ENCODE data around the gene KCNMB1.

Gene KCNMB1

GRCh38 chr5:170414786-170415185 is 25.6 kb upstream of the KCNMB1 start:
- no peak for DNase-seq (ENCODE audit: low read depth in 2 of 2)

- DNase-seq (ENCODE audit: low read depth in 2 of 2): no peak
Measured at GRCh38 chr5:170413897-170414296, 24.7 kb upstream of the KCNMB1 start.

- no peak for DNase-seq (ENCODE audit: low read depth in 2 of 2)
Measured at GRCh38 chr5:170411100-170411499, 21.9 kb upstream of the KCNMB1 start.

- DNase-seq (ENCODE audit: low read depth in 2 of 2): no peak
Measured at GRCh38 chr5:170410401-170410800, 21.2 kb upstream of the KCNMB1 start.

- DNase-seq (ENCODE audit: low read depth in 2 of 2): no peak
Measured at GRCh38 chr5:170408877-170409660, 19.9 kb upstream of the KCNMB1 start.

- DNase-seq (ENCODE audit: low read depth in 2 of 2): no peak
Measured at GRCh38 chr5:170408226-170408625, 19.1 kb upstream of the KCNMB1 start.

- no peak for DNase-seq (ENCODE audit: low read depth in 2 of 2)
Measured at GRCh38 chr5:170407062-170407461, 17.9 kb upstream of the KCNMB1 start.

GRCh38 chr5:170405817-170406216 is 16.6 kb upstream of the KCNMB1 start:
- DNase-seq (ENCODE audit: low read depth in 2 of 2): no peak

GRCh38 chr5:170404398-170404797 is 15.2 kb upstream of the KCNMB1 start:
- no peak for DNase-seq (ENCODE audit: low read depth in 2 of 2)

GRCh38 chr5:170403675-170404074 is 14.5 kb upstream of the KCNMB1 start:
- DNase-seq (ENCODE audit: low read depth in 2 of 2): no peak

- DNase-seq (ENCODE audit: low read depth in 2 of 2): no peak
Measured at GRCh38 chr5:170402508-170402907, 13.3 kb upstream of the KCNMB1 start.

GRCh38 chr5:170397059-170397458 is 7.9 kb upstream of the KCNMB1 start:
- DNase-seq (ENCODE audit: low read depth in 2 of 2): no peak

- DNase-seq (ENCODE audit: low read depth in 2 of 2): no peak
Measured at GRCh38 chr5:170393958-170394357, 4.8 kb upstream of the KCNMB1 start.

GRCh38 chr5:170393235-170393634 is 4.1 kb upstream of the KCNMB1 start:
- DNase-seq (ENCODE audit: low read depth in 2 of 2): no peak

GRCh38 chr5:170390472-170390871 is 1.3 kb upstream of the KCNMB1 start:
- DNase-seq (ENCODE audit: low read depth in 2 of 2): no peak

- no peak for DNase-seq (ENCODE audit: low read depth in 2 of 2)
Measured at GRCh38 chr5:170389550-170389892, 354 bp upstream of the KCNMB1 start.

- no peak for DNase-seq (ENCODE audit: low read depth in 2 of 2)
Measured at GRCh38 chr5:170387775-170388639, 1.2 kb downstream of the KCNMB1 start.

GRCh38 chr5:170386743-170387395 is 2.3 kb downstream of the KCNMB1 start:
- DNase-seq (ENCODE audit: low read depth in 2 of 2): no peak

- DNase-seq (ENCODE audit: low read depth in 2 of 2): no peak
Measured at GRCh38 chr5:170383227-170383626, 5.9 kb downstream of the KCNMB1 start.

GRCh38 chr5:170382790-170383189 is 6.4 kb downstream of the KCNMB1 start:
- no peak for DNase-seq (ENCODE audit: low read depth in 2 of 2)

GRCh38 chr5:170380361-170380951 is 8.7 kb downstream of the KCNMB1 start:
- DNase-seq (ENCODE audit: low read depth in 2 of 2): no peak

GRCh38 chr5:170378740-170379139 is 10.4 kb downstream of the KCNMB1 start:
- DNase-seq (ENCODE audit: low read depth in 2 of 2): no peak

Data from fibroblast of skin of left quadriceps (primary cell).